Smooth muscle cell (in vitro differentiated cells): Measurements from ENCODE around the gene ANKRD33B. TPM values are rescaled to one million over a fixed set of nuclear protein-coding genes. Genes with fewer than 3 reads are reported as not detected.

Experiments used
- DNase-seq: peaks from one replicate; lab custom pipeline; 2025; ENCODE audit not compliant: unreplicated experiment; lab: John Stamatoyannopoulos, UW
- H2AFZ ChIP-seq: fragments of 200-600 bp; sonication (generic); 2 replicates; pipeline ENCODE4 v1.6.0; 2016; ENCODE audit warnings: antibody characterized with exemption, low read depth, mild to moderate bottlenecking
- H3F3A ChIP-seq: fragments of 200-600 bp; sonication (generic); 2 replicates; pipeline ENCODE4 v1.6.0; 2017; ENCODE audit warnings: antibody characterized with exemption, low read depth
- H3K27ac ChIP-seq: fragments of 200-600 bp; sonication (generic); 2 replicates; pipeline ENCODE4 v1.5.1; 2016; ENCODE audit warnings: low read depth, mild to moderate bottlenecking
- H3K27me3 ChIP-seq: fragments of 200-600 bp; sonication (generic); 2 replicates; pipeline ENCODE4 v1.6.1; 2016; ENCODE audit warnings: low read depth, mild to moderate bottlenecking
- H3K36me3 ChIP-seq: fragments of 200-600 bp; sonication (generic); 2 replicates; pipeline ENCODE4 v1.5.1; 2016; ENCODE audit warnings: low read depth
- H3K4me1 ChIP-seq: fragments of 200-600 bp; sonication (generic); 2 replicates; pipeline ENCODE4 v1.5.1; 2016; ENCODE audit warnings: low read depth
- H3K4me2 ChIP-seq: fragments of 200-600 bp; sonication (generic); 2 replicates; pipeline ENCODE4 v1.6.0; 2016; ENCODE audit warnings: mild to moderate bottlenecking
- H3K4me3 ChIP-seq: fragments of 200-600 bp; sonication (generic); 2 replicates; pipeline ENCODE4 v1.5.1; 2016; ENCODE audit warnings: mild to moderate bottlenecking
- H3K79me2 ChIP-seq: fragments of 200-600 bp; sonication (generic); 2 replicates; pipeline ENCODE4 v1.6.0; 2016; ENCODE audit warnings: low read depth, mild to moderate bottlenecking
- H3K9ac ChIP-seq: fragments of 200-600 bp; sonication (generic); 2 replicates; pipeline ENCODE4 v1.6.0; 2016; ENCODE audit warnings: low read depth
- H3K9me3 ChIP-seq: fragments of 200-600 bp; sonication (generic); replicated peaks from 2 replicates; pipeline ENCODE4 v1.5.1; 2016; ENCODE audit warnings: low read depth
- H4K20me1 ChIP-seq: fragments of 200-600 bp; sonication (generic); 2 replicates; pipeline ENCODE4 v1.6.0; 2016; ENCODE audit warnings: low read depth
- CTCF ChIP-seq: fragments of 200-600 bp; sonication (generic); IDR thresholded peaks from 2 replicates; pipeline ENCODE4 v1.5.1; 2017; ENCODE audit warnings: borderline replicate concordance, mild to moderate bottlenecking, antibody characterized with exemption; ENCODE audit not compliant: insufficient read depth, poor library complexity, severe bottlenecking
- WGBS: methylation state at CpG from one replicate; pipeline ENCODE4 v1.1.7; 2016; ENCODE audit warnings: low lambda C conversion rate; 5-methylcytosine and 5-hydroxymethylcytosine counted together
- polyA plus RNA-seq: library from polyadenylated mRNA; unstranded; fragments of >200 nt; fragmentation: Nextera tagmentation; extraction: Ambion mirVana; gene quantifications from 2 replicates; pipeline ENCODE4 v1.2.1, GENCODE V29; 2016
- total RNA-seq: library from RNA; depleted of rRNA; stranded (reverse); fragments of >200 nt; gene quantifications from 2 replicates; pipeline ENCODE4 v1.2.3, GENCODE V29; 2014

The ANKRD33B gene
- total and polyA plus RNA-seq, 2 experiments from 2014 or later = 1.2 to 2.2 TPM

GRCh38 chr5:10681731-10682679, 118.1 kb downstream of the ANKRD33B start:
- peaks cover 59% of the 10 kb centered on the region for H4K20me1 ChIP-seq
- no peak for DNase-seq
- peaks cover 3% of the 10 kb centered on the region for H3K79me2 ChIP-seq
- peaks cover 5% of the 10 kb centered on the region for H3F3A ChIP-seq
- WGBS = 96% methylated on average over 22 of the region's 22 CpGs
- no peak overlapping the region for H3K4me3 ChIP-seq
- TF ChIP-seq CTCF = no peak
- peaks cover 6% of the 10 kb centered on the region for H3K36me3 ChIP-seq
- H3K9ac ChIP-seq = no peak overlapping the region
- no peak overlapping the region for H3K27ac ChIP-seq
- no peaks in the 10 kb centered on the region for H3K27me3 ChIP-seq
- no peak overlapping the region for H3K4me2 ChIP-seq
- peaks cover 3% of the 10 kb centered on the region for H3K9me3 ChIP-seq
- H3K4me1 ChIP-seq = no peaks in the 10 kb centered on the region
- H2AFZ ChIP-seq = no peak overlapping the region

DNA sequence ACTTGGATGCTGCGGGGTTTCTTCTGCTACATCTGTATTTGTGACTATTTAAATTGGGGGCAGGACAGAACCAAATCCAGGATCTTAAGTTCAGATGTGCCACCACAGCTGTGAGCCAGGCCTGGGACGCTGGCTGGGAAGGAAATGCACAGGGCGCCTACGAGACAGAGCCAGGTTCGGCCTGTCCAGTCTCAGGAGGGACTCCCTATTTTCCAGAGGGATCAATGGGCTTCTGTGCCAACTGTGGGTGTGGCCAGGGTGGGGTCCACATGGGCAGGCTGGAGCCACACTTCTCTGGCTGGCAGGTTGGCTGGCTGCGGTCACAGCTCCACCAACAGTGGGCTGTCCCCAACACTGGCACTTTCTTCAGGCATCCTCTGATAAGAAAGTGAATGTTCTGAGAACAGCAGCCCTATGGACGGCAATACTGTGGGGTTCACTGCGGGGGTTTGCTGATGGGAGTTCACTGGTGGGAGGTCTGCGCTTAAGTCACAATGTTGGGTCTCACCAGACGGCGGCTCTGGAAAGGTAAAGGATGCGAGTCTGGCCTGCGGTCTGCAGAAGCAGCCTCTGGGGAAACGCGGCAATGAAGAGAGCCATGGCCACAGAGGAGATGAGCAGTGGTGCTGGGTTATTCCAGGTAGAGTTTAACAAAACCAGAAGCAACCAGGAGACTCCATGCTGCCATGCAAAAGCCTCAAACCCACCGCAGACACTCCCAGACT, 119.1 kb downstream of the ANKRD33B start:
- H3K36me3 ChIP-seq = peaks cover 11% of the 10 kb centered on the region
- H3K79me2 ChIP-seq = peaks cover 3% of the 10 kb centered on the region
- H3K4me1 ChIP-seq = no peaks in the 10 kb centered on the region
- H3K27me3 ChIP-seq = no peaks in the 10 kb centered on the region
- H4K20me1 ChIP-seq = peaks cover 58% of the 10 kb centered on the region
- peaks cover 8% of the 10 kb centered on the region for H3K9me3 ChIP-seq
- H3K4me2 ChIP-seq = no peak overlapping the region
- WGBS = 97% methylated on average over 16 of the region's 16 CpGs
- H3K9ac ChIP-seq = no peak overlapping the region
- peaks cover 5% of the 10 kb centered on the region for H3F3A ChIP-seq
- H2AFZ ChIP-seq = no peak overlapping the region
- no peak overlapping the region for H3K27ac ChIP-seq
- no peak for DNase-seq
- H3K4me3 ChIP-seq = no peak overlapping the region
- no peak for TF ChIP-seq CTCF

- Histone ChIP-seq H3K9ac (no peak overlapping the region), H4K20me1 (peaks cover 48% of the 10 kb centered on the region), H3K4me2 (no peak overlapping the region), H3K4me3 (no peak overlapping the region), H3K4me1 (no peaks in the 10 kb centered on the region), H3K79me2 (peaks cover 3% of the 10 kb centered on the region), H3F3A (no peaks in the 10 kb centered on the region), H3K36me3 (peaks cover 11% of the 10 kb centered on the region), H3K9me3 (peaks cover 8% of the 10 kb centered on the region), H3K27me3 (no peaks in the 10 kb centered on the region), H3K27ac (no peak overlapping the region), H2AFZ (no peak overlapping the region)
- 92% methylated on average over 11 of the region's 11 CpGs for WGBS
- no peak for DNase-seq
- no peak for TF ChIP-seq CTCF
These were observed 120.6 kb downstream of the ANKRD33B start for GRCh38 chr5:10684303-10685086.
